T-helper 2 cell treated with Interferon-gamma antibody and Interleukin-4, amounts not matched to agents 100 ng/mL and 5 ng/mL, for 36 hours (primary cell): Measurements from ENCODE around the gene TMEM176B. TPM values are rescaled to one million over a fixed set of nuclear protein-coding genes. Genes with fewer than 3 reads are reported as not detected.

Source experiments
- intact Hi-C: fragments of 100-400 bp; cut with micrococcal nuclease; formaldehyde crosslinking; loops from one replicate; pipeline ENCODE4 v1.15.1; 2023
- total RNA-seq: library from RNA; stranded (reverse); gene quantifications from 2 replicates; pipeline ENCODE4 v1.2.3, GENCODE V29; 2022

Gene TMEM176B
- total RNA-seq, 1 donor from 2014 or later = not detected

- intact Hi-C loops = loop anchor here (1.0 to 5.0 kb wide), 9 partner anchors 16 to 399 kb away; partner anchors contain the start of genes GIMAP1 and GIMAP6
Measured at GRCh38 chr7:150755473-150756099, 44.6 kb downstream of the TMEM176B start.

GRCh38 chr7:150754951-150755350, 45.2 kb downstream of the TMEM176B start:
- intact Hi-C loops = loop anchor here (1.0 to 5.0 kb wide), 7 partner anchors 16 to 307 kb away; partner anchors contain the start of gene GIMAP1

- intact Hi-C loops = loop anchor here (2.0 kb wide), 2 partner anchors 67 to 85 kb away; no protein-coding TSS in a partner anchor
Measured at GRCh38 chr7:150753826-150754603, 46.1 kb downstream of the TMEM176B start.

GRCh38 chr7:150753239-150753638, 46.9 kb downstream of the TMEM176B start:
- intact Hi-C loops = no loop called here

GRCh38 chr7:150751702-150752101, 48.5 kb downstream of the TMEM176B start:
- intact Hi-C loops = no loop called here

- intact Hi-C loops = no loop called here
Measured at GRCh38 chr7:150748376-150748775, 51.8 kb downstream of the TMEM176B start.

GRCh38 chr7:150746921-150747320, 53.2 kb downstream of the TMEM176B start:
- intact Hi-C loops = no loop called here

GRCh38 chr7:150745876-150746275, 54.3 kb downstream of the TMEM176B start:
- intact Hi-C loops = no loop called here

GRCh38 chr7:150745086-150745485, 55.1 kb downstream of the TMEM176B start:
- intact Hi-C loops = no loop called here

GRCh38 chr7:150744041-150744656, 56.0 kb downstream of the TMEM176B start:
- intact Hi-C loops = no loop called here

- intact Hi-C loops = no loop called here
Measured at GRCh38 chr7:150742286-150742968, 57.7 kb downstream of the TMEM176B start.

Other genes with a start within 250 kb of the TMEM176B start
- gene GIMAP4, start 233.0 kb downstream of the TMEM176B start, total RNA-seq = 198 TPM in 2 replicates
- 115 and 119 TPM in 2 replicates for gene GIMAP6, start 168.0 kb downstream of the TMEM176B start, total RNA-seq
- 75.9 and 79.2 TPM in 2 replicates for gene GIMAP2, start 114.7 kb downstream of the TMEM176B start, total RNA-seq
- gene GIMAP1, start 83.8 kb downstream of the TMEM176B start, total RNA-seq = 16.5 and 18.8 TPM in 2 replicates
- 77.7 and 90.8 TPM in 2 replicates for gene GIMAP5, start 62.9 kb downstream of the TMEM176B start, total RNA-seq
- gene TMEM176A, start 405 bp upstream of the TMEM176B start, total RNA-seq = not detected in 2 replicates
- gene AOC1, start 52.2 kb upstream of the TMEM176B start, total RNA-seq = not detected in 2 replicates
- gene KCNH2, start 178.0 kb upstream of the TMEM176B start, total RNA-seq = 0.23 and 0.36 TPM in 2 replicates
- gene NOS3, start 190.7 kb upstream of the TMEM176B start, total RNA-seq = 17.0 and 17.4 TPM in 2 replicates
- 9.6 and 10.3 TPM in 2 replicates for gene ATG9B, start 224.1 kb upstream of the TMEM176B start, total RNA-seq
- gene ABCB8, start 228.1 kb upstream of the TMEM176B start, total RNA-seq = 60.9 and 61.6 TPM in 2 replicates
- 6.0 and 6.6 TPM in 2 replicates for gene ASIC3, start 248.2 kb upstream of the TMEM176B start, total RNA-seq